ENCODE measurements around the gene ROS1.

Gene ROS1

GRCh38 chr6:117414770-117415169 is 11.0 kb downstream of the ROS1 start:
- no peaks in the 10 kb centered on the region for H3K9me3 Mint-ChIP-seq
- H3K36me3 Mint-ChIP-seq (ENCODE audit: insufficient read depth): no peaks in the 10 kb centered on the region
- no peaks in the 10 kb centered on the region for H3K4me1 Mint-ChIP-seq (ENCODE audit: low read depth in 2 of 2)
- H3K27ac Mint-ChIP-seq: no peak overlapping the region
- ATAC-seq (replicated peaks): no peak
- H3K4me3 Mint-ChIP-seq: no peak overlapping the region
- peaks cover 19 to 22% of the 10 kb centered on the region in 2 donors for H3K27me3 Mint-ChIP-seq
- no peak for DNase-seq

- ATAC-seq (replicated peaks) (no peak), DNase-seq (no peak)
- H3K27me3 Mint-ChIP-seq: peaks cover 30 to 39% of the 10 kb centered on the region in 2 donors
- H3K4me1 Mint-ChIP-seq (ENCODE audit: low read depth in 2 of 2): peaks cover 0 to 3% of the 10 kb centered on the region in 2 donors
- H3K36me3 Mint-ChIP-seq (ENCODE audit: insufficient read depth): no peaks in the 10 kb centered on the region
- no peaks in the 10 kb centered on the region for H3K9me3 Mint-ChIP-seq
- H3K4me3 Mint-ChIP-seq: no peak overlapping the region
- H3K27ac Mint-ChIP-seq: no peak overlapping the region
Observed at GRCh38 chr6:117411474-117411873, 14.3 kb downstream of the ROS1 start.

GRCh38 chr6:117409863-117410262 is 15.9 kb downstream of the ROS1 start:
- Mint-ChIP-seq H3K4me1 (ENCODE audit: low read depth in 2 of 2) (peaks cover 0 to 3% of the 10 kb centered on the region in 2 donors), H3K36me3 (ENCODE audit: insufficient read depth) (no peaks in the 10 kb centered on the region), H3K9me3 (no peaks in the 10 kb centered on the region), H3K4me3 (no peak overlapping the region), H3K27me3 (peaks cover 30 to 39% of the 10 kb centered on the region in 2 donors), H3K27ac (no peak overlapping the region)
- ATAC-seq (replicated peaks): no peak
- DNase-seq: no peak

- H3K27me3 Mint-ChIP-seq: peaks cover 30 to 39% of the 10 kb centered on the region in 2 donors
- H3K36me3 Mint-ChIP-seq (ENCODE audit: insufficient read depth): no peaks in the 10 kb centered on the region
- ATAC-seq (replicated peaks) (no peak), DNase-seq (no peak)
- H3K27ac Mint-ChIP-seq: no peak overlapping the region
- peaks cover 0 to 3% of the 10 kb centered on the region in 2 donors for H3K4me1 Mint-ChIP-seq (ENCODE audit: low read depth in 2 of 2)
- H3K9me3 Mint-ChIP-seq: no peaks in the 10 kb centered on the region
- H3K4me3 Mint-ChIP-seq: no peak overlapping the region
Observed at GRCh38 chr6:117409420-117409819, 16.3 kb downstream of the ROS1 start.

- no peak overlapping the region for H3K27ac Mint-ChIP-seq
- no peak overlapping the region for H3K4me3 Mint-ChIP-seq
- no peaks in the 10 kb centered on the region for H3K9me3 Mint-ChIP-seq
- DNase-seq: no peak
- H3K36me3 Mint-ChIP-seq (ENCODE audit: insufficient read depth): no peaks in the 10 kb centered on the region
- ATAC-seq (replicated peaks): no peak
- H3K4me1 Mint-ChIP-seq (ENCODE audit: low read depth in 2 of 2): peaks cover 0 to 1% of the 10 kb centered on the region in 2 donors
- peaks cover 9 to 15% of the 10 kb centered on the region in 2 donors for H3K27me3 Mint-ChIP-seq
Observed at GRCh38 chr6:117404548-117404947, 21.2 kb downstream of the ROS1 start.

- DNase-seq (no peak), ATAC-seq (replicated peaks) (no peak)
- Mint-ChIP-seq H3K9me3 (no peaks in the 10 kb centered on the region), H3K4me3 (no peak overlapping the region), H3K36me3 (ENCODE audit: insufficient read depth) (no peaks in the 10 kb centered on the region), H3K27ac (no peak overlapping the region), H3K4me1 (ENCODE audit: low read depth in 2 of 2) (no peaks in the 10 kb centered on the region), H3K27me3 (peaks cover 0 to 7% of the 10 kb centered on the region in 2 donors)
Observed at GRCh38 chr6:117401799-117402198, 23.9 kb downstream of the ROS1 start.

GRCh38 chr6:117399924-117400323 is 25.8 kb downstream of the ROS1 start:
- no peak overlapping the region for H3K27ac Mint-ChIP-seq
- DNase-seq (no peak), ATAC-seq (replicated peaks) (no peak)
- H3K4me3 Mint-ChIP-seq: no peak overlapping the region
- peaks cover under 1 to 7% of the 10 kb centered on the region in 2 donors for H3K27me3 Mint-ChIP-seq
- H3K9me3 Mint-ChIP-seq: no peaks in the 10 kb centered on the region
- no peaks in the 10 kb centered on the region for H3K36me3 Mint-ChIP-seq (ENCODE audit: insufficient read depth)
- H3K4me1 Mint-ChIP-seq (ENCODE audit: low read depth in 2 of 2): no peaks in the 10 kb centered on the region

GRCh38 chr6:117399126-117399525 is 26.6 kb downstream of the ROS1 start:
- Mint-ChIP-seq H3K9me3 (no peaks in the 10 kb centered on the region), H3K36me3 (ENCODE audit: insufficient read depth) (no peaks in the 10 kb centered on the region), H3K27ac (no peak overlapping the region), H3K4me3 (no peak overlapping the region), H3K4me1 (ENCODE audit: low read depth in 2 of 2) (no peaks in the 10 kb centered on the region), H3K27me3 (peaks cover 7 to 9% of the 10 kb centered on the region in 2 donors)
- DNase-seq: no peak
- ATAC-seq (replicated peaks): no peak

GRCh38 chr6:117397536-117398227 is 28.1 kb downstream of the ROS1 start:
- H3K36me3 Mint-ChIP-seq (ENCODE audit: insufficient read depth): no peaks in the 10 kb centered on the region
- no peak overlapping the region for H3K4me3 Mint-ChIP-seq
- DNase-seq (no peak), ATAC-seq (replicated peaks) (no peak)
- H3K27me3 Mint-ChIP-seq: peaks cover 10 to 19% of the 10 kb centered on the region in 2 donors
- H3K9me3 Mint-ChIP-seq: no peaks in the 10 kb centered on the region
- H3K4me1 Mint-ChIP-seq (ENCODE audit: low read depth in 2 of 2): no peaks in the 10 kb centered on the region
- H3K27ac Mint-ChIP-seq: no peak overlapping the region

- H3K27me3 Mint-ChIP-seq: peaks cover 18 to 30% of the 10 kb centered on the region in 2 donors
- H3K9me3 Mint-ChIP-seq: no peaks in the 10 kb centered on the region
- no peak for ATAC-seq (replicated peaks)
- H3K4me3 Mint-ChIP-seq: no peak overlapping the region
- H3K4me1 Mint-ChIP-seq (ENCODE audit: low read depth in 2 of 2): no peaks in the 10 kb centered on the region
- no peak overlapping the region for H3K27ac Mint-ChIP-seq
- DNase-seq: no peak
- no peaks in the 10 kb centered on the region for H3K36me3 Mint-ChIP-seq (ENCODE audit: insufficient read depth)
Observed at GRCh38 chr6:117396228-117396627, 29.5 kb downstream of the ROS1 start.

GRCh38 chr6:117395164-117395563 is 30.6 kb downstream of the ROS1 start:
- no peaks in the 10 kb centered on the region for H3K4me1 Mint-ChIP-seq (ENCODE audit: low read depth in 2 of 2)
- no peak overlapping the region for H3K4me3 Mint-ChIP-seq
- H3K27ac Mint-ChIP-seq: no peak overlapping the region
- no peaks in the 10 kb centered on the region for H3K9me3 Mint-ChIP-seq
- H3K27me3 Mint-ChIP-seq: peaks cover 27 to 34% of the 10 kb centered on the region in 2 donors
- ATAC-seq (replicated peaks) (no peak), DNase-seq (no peak)
- no peaks in the 10 kb centered on the region for H3K36me3 Mint-ChIP-seq (ENCODE audit: insufficient read depth)

GRCh38 chr6:117393045-117393444 is 32.7 kb downstream of the ROS1 start:
- Mint-ChIP-seq H3K27ac (no peak overlapping the region), H3K4me1 (ENCODE audit: low read depth in 2 of 2) (no peaks in the 10 kb centered on the region), H3K36me3 (ENCODE audit: insufficient read depth) (no peaks in the 10 kb centered on the region), H3K27me3 (peaks cover 26 to 43% of the 10 kb centered on the region in 2 donors), H3K4me3 (no peak overlapping the region), H3K9me3 (no peaks in the 10 kb centered on the region)
- DNase-seq (no peak), ATAC-seq (replicated peaks) (no peak)

GRCh38 chr6:117391874-117392583 is 33.7 kb downstream of the ROS1 start:
- no peaks in the 10 kb centered on the region for H3K36me3 Mint-ChIP-seq (ENCODE audit: insufficient read depth)
- H3K27ac Mint-ChIP-seq: no peak overlapping the region
- H3K4me3 Mint-ChIP-seq: no peak overlapping the region
- H3K9me3 Mint-ChIP-seq: no peaks in the 10 kb centered on the region
- peaks cover 28 to 52% of the 10 kb centered on the region in 2 donors for H3K27me3 Mint-ChIP-seq
- no peak for DNase-seq
- ATAC-seq (replicated peaks): no peak
- no peaks in the 10 kb centered on the region for H3K4me1 Mint-ChIP-seq (ENCODE audit: low read depth in 2 of 2)

Measured in effector memory CD8-positive, alpha-beta T cell (primary cell).